AG09309 (cell line): Measurements from ENCODE around the gene BRD1.

Experiments
- DNase-seq: peaks from one replicate; pipeline ENCODE4 v3.0.0-alpha.2; 2010; ENCODE audit warnings: low read depth
- H3K4me3 ChIP-seq: 2 replicates; pipeline ENCODE4 v1.5.1; 2011; ENCODE audit warnings: mild to moderate bottlenecking, low read depth, low read length, moderate library complexity; ENCODE audit not compliant: control insufficient read depth
- CTCF ChIP-seq: IDR thresholded peaks from 2 replicates; pipeline ENCODE4 v1.5.1; 2011; ENCODE audit warnings: mild to moderate bottlenecking, low read depth, low read length, inconsistent platforms; ENCODE audit not compliant: insufficient read depth, control insufficient read depth; ENCODE audit errors: missing control alignments

The BRD1 gene

GRCh38 chr22:49817359-49817758 lies 10.3 kb downstream of the BRD1 start:
- TF ChIP-seq CTCF: no peak
- DNase-seq: no peak
- H3K4me3 ChIP-seq: no peak overlapping the region

GRCh38 chr22:49815641-49816091 lies 12.0 kb downstream of the BRD1 start:
- no peak for DNase-seq
- no peak for TF ChIP-seq CTCF
- no peak overlapping the region for H3K4me3 ChIP-seq

GRCh38 chr22:49814856-49815255 lies 12.8 kb downstream of the BRD1 start:
- no peak for DNase-seq
- H3K4me3 ChIP-seq: no peak overlapping the region
- TF ChIP-seq CTCF: no peak

GRCh38 chr22:49814164-49814686 lies 13.4 kb downstream of the BRD1 start:
- no peak for TF ChIP-seq CTCF
- no peak overlapping the region for H3K4me3 ChIP-seq
- DNase-seq: no peak

GRCh38 chr22:49812838-49813237 lies 14.8 kb downstream of the BRD1 start:
- H3K4me3 ChIP-seq: no peak overlapping the region
- no peak for DNase-seq
- TF ChIP-seq CTCF: no peak

- H3K4me3 ChIP-seq: no peak overlapping the region
- TF ChIP-seq CTCF: no peak
- no peak for DNase-seq
Observed at GRCh38 chr22:49811020-49811791, 16.5 kb downstream of the BRD1 start.
